A673 (cell line): Measurements from ENCODE around the gene ULK4.

Experiments used
- CTCF ChIP-seq: fragments of 300-800, 200-600 bp; sonication (generic); conservative IDR thresholded peaks from 2 replicates; pipeline ENCODE4 v1.5.1; 2017; ENCODE audit warnings: low read depth, mild to moderate bottlenecking, antibody characterized with exemption, low read length, moderate library complexity, mixed read lengths
- EZH2 ChIP-seq: fragments of 200-600 bp; sonication (generic); IDR thresholded peaks from 2 replicates; pipeline ENCODE4 v1.6.1; 2017; ENCODE audit warnings: borderline replicate concordance, low read depth, mild to moderate bottlenecking, mixed read lengths, antibody characterized with exemption, low read length; ENCODE audit not compliant: poor library complexity, severe bottlenecking

GRCh38 chr3:41808618-41809017, 153.3 kb downstream of the ULK4 start:
- TF ChIP-seq CTCF = no peak
- TF ChIP-seq EZH2 = no peak
